Nucleus accumbens (tissue), 56 donors: ENCODE data around the gene XPNPEP3.

ENCODE experiments used
- DNase-seq, 56 donors: peaks; one replicate each; lab custom pipeline; 2025; lab: John Stamatoyannopoulos, UW

Gene XPNPEP3

GRCh38 chr22:40979198-40979597 is 122.2 kb downstream of the XPNPEP3 start:
- no peak for DNase-seq

GRCh38 chr22:40979871-40980270 is 122.9 kb downstream of the XPNPEP3 start:
- no peak for DNase-seq
